AG04449 (cell line): ENCODE data around the gene GTF3C1.

Experiments used
- CTCF ChIA-PET: fragments of 350-600 bp; formaldehyde crosslinking; extraction: SDS; loops from one replicate; lab custom pipeline; 2021; ENCODE audit warnings: antibody characterized with exemption; lab: Yijun Ruan, JAX
- POLR2A ChIA-PET: fragments of 400-600, 350-600 bp; formaldehyde crosslinking; extraction: SDS; loops from one replicate; lab custom pipeline; 2020; ENCODE audit warnings: antibody characterized with exemption, inconsistent platforms; lab: Yijun Ruan, JAX
- DNase-seq: peaks from one replicate; pipeline ENCODE4 v3.0.0-alpha.2; 2010; ENCODE audit warnings: low read depth, low spot score
- H3K4me3 ChIP-seq: 2 replicates; pipeline ENCODE4 v1.5.1; 2011; ENCODE audit warnings: low read depth, mild to moderate bottlenecking, control low read depth, low read length
- TF ChIP-seq, protein P1 (sequence below): IDR thresholded peaks from one replicate; pipeline ENCODE4 v1.5.1; 2011; ENCODE audit warnings: mild to moderate bottlenecking, moderate library complexity, low read length, control low read depth, inconsistent platforms; ENCODE audit not compliant: insufficient read depth; ENCODE audit errors: missing control alignments

Gene GTF3C1, protein sequence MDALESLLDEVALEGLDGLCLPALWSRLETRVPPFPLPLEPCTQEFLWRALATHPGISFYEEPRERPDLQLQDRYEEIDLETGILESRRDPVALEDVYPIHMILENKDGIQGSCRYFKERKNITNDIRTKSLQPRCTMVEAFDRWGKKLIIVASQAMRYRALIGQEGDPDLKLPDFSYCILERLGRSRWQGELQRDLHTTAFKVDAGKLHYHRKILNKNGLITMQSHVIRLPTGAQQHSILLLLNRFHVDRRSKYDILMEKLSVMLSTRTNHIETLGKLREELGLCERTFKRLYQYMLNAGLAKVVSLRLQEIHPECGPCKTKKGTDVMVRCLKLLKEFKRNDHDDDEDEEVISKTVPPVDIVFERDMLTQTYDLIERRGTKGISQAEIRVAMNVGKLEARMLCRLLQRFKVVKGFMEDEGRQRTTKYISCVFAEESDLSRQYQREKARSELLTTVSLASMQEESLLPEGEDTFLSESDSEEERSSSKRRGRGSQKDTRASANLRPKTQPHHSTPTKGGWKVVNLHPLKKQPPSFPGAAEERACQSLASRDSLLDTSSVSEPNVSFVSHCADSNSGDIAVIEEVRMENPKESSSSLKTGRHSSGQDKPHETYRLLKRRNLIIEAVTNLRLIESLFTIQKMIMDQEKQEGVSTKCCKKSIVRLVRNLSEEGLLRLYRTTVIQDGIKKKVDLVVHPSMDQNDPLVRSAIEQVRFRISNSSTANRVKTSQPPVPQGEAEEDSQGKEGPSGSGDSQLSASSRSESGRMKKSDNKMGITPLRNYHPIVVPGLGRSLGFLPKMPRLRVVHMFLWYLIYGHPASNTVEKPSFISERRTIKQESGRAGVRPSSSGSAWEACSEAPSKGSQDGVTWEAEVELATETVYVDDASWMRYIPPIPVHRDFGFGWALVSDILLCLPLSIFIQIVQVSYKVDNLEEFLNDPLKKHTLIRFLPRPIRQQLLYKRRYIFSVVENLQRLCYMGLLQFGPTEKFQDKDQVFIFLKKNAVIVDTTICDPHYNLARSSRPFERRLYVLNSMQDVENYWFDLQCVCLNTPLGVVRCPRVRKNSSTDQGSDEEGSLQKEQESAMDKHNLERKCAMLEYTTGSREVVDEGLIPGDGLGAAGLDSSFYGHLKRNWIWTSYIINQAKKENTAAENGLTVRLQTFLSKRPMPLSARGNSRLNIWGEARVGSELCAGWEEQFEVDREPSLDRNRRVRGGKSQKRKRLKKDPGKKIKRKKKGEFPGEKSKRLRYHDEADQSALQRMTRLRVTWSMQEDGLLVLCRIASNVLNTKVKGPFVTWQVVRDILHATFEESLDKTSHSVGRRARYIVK (N-terminal part only)

DNA sequence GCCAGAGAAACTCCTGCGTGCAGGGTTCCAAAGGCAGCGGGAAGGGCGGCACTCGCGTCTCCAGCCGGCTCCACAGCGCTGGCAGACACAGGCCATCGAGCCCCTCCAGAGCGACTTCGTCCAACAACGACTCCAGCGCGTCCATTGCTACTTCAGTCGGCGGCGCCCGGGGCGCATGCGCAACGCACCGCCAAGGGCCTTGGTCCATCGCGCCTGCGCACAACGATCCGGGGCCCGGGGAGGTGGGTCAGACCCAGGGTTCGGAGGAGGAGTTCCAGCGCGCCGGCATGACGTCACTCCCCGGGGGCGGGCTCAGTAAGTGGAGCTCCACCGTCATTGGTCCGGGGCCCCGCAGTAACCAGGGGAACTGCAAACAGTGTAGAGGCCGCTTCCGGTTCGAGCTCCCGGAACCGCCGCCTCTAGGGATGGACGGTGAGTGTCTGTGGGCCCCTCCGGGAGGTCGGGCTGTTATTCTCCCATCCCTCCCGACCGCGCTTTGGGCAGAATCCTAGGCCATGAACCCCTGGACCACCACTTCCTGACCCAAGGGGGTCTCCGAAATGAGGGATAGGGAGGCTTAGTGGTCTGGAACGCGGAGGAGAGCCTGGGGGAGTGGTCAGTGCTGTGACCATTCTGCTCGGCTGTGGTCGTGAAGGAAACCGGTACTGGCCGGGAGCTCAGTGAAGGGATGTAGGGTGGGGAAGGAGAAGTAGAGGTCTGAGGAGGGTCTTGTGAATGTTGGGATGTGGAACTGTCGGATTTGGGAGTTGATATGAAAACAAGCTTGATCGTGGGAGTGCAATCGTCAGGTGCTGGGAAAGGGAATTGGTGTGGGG, at the start of gene GTF3C1, which contains the start of gene KATNIP:
Gene GTF3C1, minus strand, starts transcription at position 168 of the 836 bp plus-strand sequence. Its CDS starts 23 bp downstream, at position 145.
Gene KATNIP, plus strand, starts transcription at position 399 of the 836 bp plus-strand sequence. Its CDS starts 27 bp downstream, at position 426.
- DNase-seq: peak; percentile 85
- TF ChIP-seq, protein P1, sequence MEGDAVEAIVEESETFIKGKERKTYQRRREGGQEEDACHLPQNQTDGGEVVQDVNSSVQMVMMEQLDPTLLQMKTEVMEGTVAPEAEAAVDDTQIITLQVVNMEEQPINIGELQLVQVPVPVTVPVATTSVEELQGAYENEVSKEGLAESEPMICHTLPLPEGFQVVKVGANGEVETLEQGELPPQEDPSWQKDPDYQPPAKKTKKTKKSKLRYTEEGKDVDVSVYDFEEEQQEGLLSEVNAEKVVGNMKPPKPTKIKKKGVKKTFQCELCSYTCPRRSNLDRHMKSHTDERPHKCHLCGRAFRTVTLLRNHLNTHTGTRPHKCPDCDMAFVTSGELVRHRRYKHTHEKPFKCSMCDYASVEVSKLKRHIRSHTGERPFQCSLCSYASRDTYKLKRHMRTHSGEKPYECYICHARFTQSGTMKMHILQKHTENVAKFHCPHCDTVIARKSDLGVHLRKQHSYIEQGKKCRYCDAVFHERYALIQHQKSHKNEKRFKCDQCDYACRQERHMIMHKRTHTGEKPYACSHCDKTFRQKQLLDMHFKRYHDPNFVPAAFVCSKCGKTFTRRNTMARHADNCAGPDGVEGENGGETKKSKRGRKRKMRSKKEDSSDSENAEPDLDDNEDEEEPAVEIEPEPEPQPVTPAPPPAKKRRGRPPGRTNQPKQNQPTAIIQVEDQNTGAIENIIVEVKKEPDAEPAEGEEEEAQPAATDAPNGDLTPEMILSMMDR: no peak
- ChIA-PET CTCF (interaction anchor here (0.6 to 2.6 kb wide), 7 partner anchors 9 to 521 kb away, joined by 3 to 10 read pairs (median 5); no protein-coding TSS in a partner anchor), POLR2A (interaction anchor here (0.6 to 1.7 kb wide), 7 partner anchors 8 to 64 kb away, joined by 3 to 6 read pairs (median 3); no protein-coding TSS in a partner anchor)
- peak within 1 kb of the TSS; percentile 93 for H3K4me3 ChIP-seq

GRCh38 chr16:27598931-27599565, 49.3 kb upstream of the GTF3C1 start:
- no peak for DNase-seq
- ChIA-PET CTCF (no interaction called here), POLR2A (no interaction called here)
- TF ChIP-seq, protein P1: no peak
- H3K4me3 ChIP-seq: no peak overlapping the region

GRCh38 chr16:27598220-27598619, 48.5 kb upstream of the GTF3C1 start:
- H3K4me3 ChIP-seq: no peak overlapping the region
- CTCF ChIA-PET: no interaction called here
- TF ChIP-seq, protein P1: no peak
- POLR2A ChIA-PET: no interaction called here
- no peak for DNase-seq

- CTCF ChIA-PET: no interaction called here
- TF ChIP-seq, protein P1: no peak
- no peak overlapping the region for H3K4me3 ChIP-seq
- DNase-seq: no peak
- POLR2A ChIA-PET: no interaction called here
These were observed 47.6 kb upstream of the GTF3C1 start for GRCh38 chr16:27597361-27597760.

DNA sequence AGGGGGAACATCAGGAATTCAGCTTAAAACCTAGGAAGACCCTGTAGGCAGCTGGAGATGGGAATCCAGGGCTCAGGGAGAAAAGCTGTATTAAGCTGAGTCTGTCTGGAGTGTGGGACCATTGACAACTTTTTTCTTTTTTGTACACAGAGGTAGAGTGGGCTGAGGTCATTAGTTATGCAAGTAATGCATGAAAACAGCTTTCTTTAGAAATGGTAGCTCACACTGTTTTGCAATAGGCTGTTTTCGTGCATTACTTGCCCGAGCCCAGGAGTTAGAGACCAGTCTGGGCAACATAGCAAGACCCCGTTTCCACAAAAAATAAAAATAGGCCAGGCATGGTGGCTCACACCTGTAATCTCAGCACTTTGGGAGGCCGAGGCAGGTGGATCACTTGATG, 46.7 kb upstream of the GTF3C1 start:
- ChIA-PET POLR2A (no interaction called here), CTCF (no interaction called here)
- no peak for DNase-seq
- no peak overlapping the region for H3K4me3 ChIP-seq
- TF ChIP-seq, protein P1: no peak
